ENCODE data around the gene CD300A. TPM values are rescaled to one million over a fixed set of nuclear protein-coding genes. Genes with fewer than 3 reads are reported as not detected.
A peak's percentile ranks its signal among the peaks of the same experiment; 100 is the strongest.

CD300A gene
- total and polyA plus RNA-seq, 5 donors from 2014 or later: 0.39 to 4.8 (median 3.0) TPM

GRCh38 chr17:74433421-74434121, 32.9 kb upstream of the CD300A start:
- H3K9me3 ChIP-seq (ENCODE audit: control insufficient read depth in 2 of 2, low read length in 2 of 2): peaks cover 1 to 13% of the 10 kb centered on the region in 2 experiments
- DNase-seq (no peak), ATAC-seq (ENCODE audit: low read depth in 2 of 2) (no peak)
- Mint-ChIP-seq H3K27ac (no peak overlapping the region), H3K4me3 (peak overlapping the region in 1 of 4 donors; percentile 33), H3K27me3 (peaks cover 43% of the 10 kb centered on the region), H3K4me1 (peaks cover 0 to 7% (median 2%) of the 10 kb centered on the region in 4 donors), H3K36me3 (peaks cover 3% of the 10 kb centered on the region), H3K9me3 (peaks cover 0 to 20% (median 5%) of the 10 kb centered on the region in 7 donors)
- H3K4me1 ChIP-seq (ENCODE audit: control insufficient read depth, insufficient read depth, low read length, poor library complexity, severe bottlenecking): peaks cover 13% of the 10 kb centered on the region
- no peak overlapping the region for H3K4me3 ChIP-seq (ENCODE audit: low read depth, low read length)
- H3K36me3 ChIP-seq (ENCODE audit: control insufficient read depth, insufficient read depth, low read length): no peaks in the 10 kb centered on the region
- H3K27ac ChIP-seq (ENCODE audit: insufficient read depth, low read length, poor library complexity, severe bottlenecking): no peak overlapping the region
- peaks cover 2% of the 10 kb centered on the region for H3K27me3 ChIP-seq (ENCODE audit: control insufficient read depth, insufficient read depth, low read length)

GRCh38 chr17:74435775-74436359, 30.6 kb upstream of the CD300A start:
- H3K27me3 ChIP-seq (ENCODE audit: control insufficient read depth, insufficient read depth, low read length): no peaks in the 10 kb centered on the region
- H3K36me3 ChIP-seq (ENCODE audit: control insufficient read depth, insufficient read depth, low read length): no peaks in the 10 kb centered on the region
- no peak overlapping the region for H3K4me3 Mint-ChIP-seq
- peaks cover 3% of the 10 kb centered on the region for H3K36me3 Mint-ChIP-seq
- H3K4me1 Mint-ChIP-seq: peaks cover 0 to 3% (median 0%) of the 10 kb centered on the region in 4 donors
- H3K27me3 Mint-ChIP-seq: peaks cover 27% of the 10 kb centered on the region
- peaks cover 8 to 20% of the 10 kb centered on the region in 2 experiments for H3K9me3 ChIP-seq (ENCODE audit: control insufficient read depth in 2 of 2, low read length in 2 of 2)
- no peak for DNase-seq
- no peak for ATAC-seq (ENCODE audit: low read depth in 2 of 2)
- H3K27ac ChIP-seq (ENCODE audit: insufficient read depth, low read length, poor library complexity, severe bottlenecking): no peak overlapping the region
- H3K4me3 ChIP-seq (ENCODE audit: low read depth, low read length): no peak overlapping the region
- H3K4me1 ChIP-seq (ENCODE audit: control insufficient read depth, insufficient read depth, low read length, poor library complexity, severe bottlenecking): peaks cover 8% of the 10 kb centered on the region
- H3K9me3 Mint-ChIP-seq: peaks cover 0 to 34% (median 10%) of the 10 kb centered on the region in 7 donors
- H3K27ac Mint-ChIP-seq: no peak overlapping the region

- peaks cover 3% of the 10 kb centered on the region for H3K36me3 Mint-ChIP-seq
- H3K4me3 Mint-ChIP-seq: no peak overlapping the region
- Histone ChIP-seq H3K36me3 (ENCODE audit: control insufficient read depth, insufficient read depth, low read length) (no peaks in the 10 kb centered on the region), H3K4me1 (ENCODE audit: control insufficient read depth, insufficient read depth, low read length, poor library complexity, severe bottlenecking) (no peaks in the 10 kb centered on the region), H3K9me3 (ENCODE audit: control insufficient read depth in 2 of 2, low read length in 2 of 2) (peaks cover 8 to 20% of the 10 kb centered on the region in 2 experiments), H3K27ac (ENCODE audit: insufficient read depth, low read length, poor library complexity, severe bottlenecking) (no peak overlapping the region), H3K4me3 (ENCODE audit: low read depth, low read length) (no peak overlapping the region), H3K27me3 (ENCODE audit: control insufficient read depth, insufficient read depth, low read length) (no peaks in the 10 kb centered on the region)
- no peak for DNase-seq
- H3K27me3 Mint-ChIP-seq: peaks cover 31% of the 10 kb centered on the region
- ATAC-seq (ENCODE audit: low read depth in 2 of 2): no peak
- no peaks in the 10 kb centered on the region for H3K4me1 Mint-ChIP-seq
- H3K27ac Mint-ChIP-seq: no peak overlapping the region
- peaks cover 0 to 34% (median 10%) of the 10 kb centered on the region in 7 donors for H3K9me3 Mint-ChIP-seq
Observed at GRCh38 chr17:74437702-74438101, 28.7 kb upstream of the CD300A start.

GRCh38 chr17:74439691-74440567, 26.5 kb upstream of the CD300A start:
- Histone ChIP-seq H3K36me3 (ENCODE audit: control insufficient read depth, insufficient read depth, low read length) (no peaks in the 10 kb centered on the region), H3K4me1 (ENCODE audit: control insufficient read depth, insufficient read depth, low read length, poor library complexity, severe bottlenecking) (peaks cover 3% of the 10 kb centered on the region), H3K27ac (ENCODE audit: insufficient read depth, low read length, poor library complexity, severe bottlenecking) (no peak overlapping the region), H3K4me3 (ENCODE audit: low read depth, low read length) (no peak overlapping the region), H3K27me3 (ENCODE audit: control insufficient read depth, insufficient read depth, low read length) (no peaks in the 10 kb centered on the region), H3K9me3 (ENCODE audit: control insufficient read depth in 2 of 2, low read length in 2 of 2) (peaks cover 8 to 20% of the 10 kb centered on the region in 2 experiments)
- no peak overlapping the region for H3K27ac Mint-ChIP-seq
- H3K9me3 Mint-ChIP-seq: peaks cover 0 to 34% (median 10%) of the 10 kb centered on the region in 7 donors
- no peak overlapping the region for H3K4me3 Mint-ChIP-seq
- peaks cover 23% of the 10 kb centered on the region for H3K27me3 Mint-ChIP-seq
- peaks cover 0 to 2% (median 0%) of the 10 kb centered on the region in 4 donors for H3K4me1 Mint-ChIP-seq
- H3K36me3 Mint-ChIP-seq: peaks cover 3% of the 10 kb centered on the region
- no peak for ATAC-seq (ENCODE audit: low read depth in 2 of 2)
- no peak for DNase-seq

GRCh38 chr17:74441537-74441936, 24.9 kb upstream of the CD300A start:
- ATAC-seq (ENCODE audit: low read depth in 2 of 2) (no peak), DNase-seq (no peak)
- peaks cover 8 to 20% of the 10 kb centered on the region in 2 experiments for H3K9me3 ChIP-seq (ENCODE audit: control insufficient read depth in 2 of 2, low read length in 2 of 2)
- Mint-ChIP-seq H3K4me1 (peaks cover 0 to 2% (median 0%) of the 10 kb centered on the region in 4 donors), H3K36me3 (peaks cover 3% of the 10 kb centered on the region), H3K27ac (no peak overlapping the region), H3K27me3 (peaks cover 29% of the 10 kb centered on the region), H3K4me3 (no peak overlapping the region), H3K9me3 (peaks cover 0 to 29% (median 9%) of the 10 kb centered on the region in 7 donors)
- no peaks in the 10 kb centered on the region for H3K27me3 ChIP-seq (ENCODE audit: control insufficient read depth, insufficient read depth, low read length)
- peaks cover 3% of the 10 kb centered on the region for H3K4me1 ChIP-seq (ENCODE audit: control insufficient read depth, insufficient read depth, low read length, poor library complexity, severe bottlenecking)
- H3K27ac ChIP-seq (ENCODE audit: insufficient read depth, low read length, poor library complexity, severe bottlenecking): no peak overlapping the region
- no peak overlapping the region for H3K4me3 ChIP-seq (ENCODE audit: low read depth, low read length)
- no peaks in the 10 kb centered on the region for H3K36me3 ChIP-seq (ENCODE audit: control insufficient read depth, insufficient read depth, low read length)

GRCh38 chr17:74442291-74442669, 24.2 kb upstream of the CD300A start:
- Histone ChIP-seq H3K9me3 (ENCODE audit: control insufficient read depth in 2 of 2, low read length in 2 of 2) (peaks cover 8 to 15% of the 10 kb centered on the region in 2 experiments), H3K4me3 (ENCODE audit: low read depth, low read length) (no peak overlapping the region), H3K36me3 (ENCODE audit: control insufficient read depth, insufficient read depth, low read length) (no peaks in the 10 kb centered on the region), H3K27ac (ENCODE audit: insufficient read depth, low read length, poor library complexity, severe bottlenecking) (no peak overlapping the region), H3K4me1 (ENCODE audit: control insufficient read depth, insufficient read depth, low read length, poor library complexity, severe bottlenecking) (peaks cover 3% of the 10 kb centered on the region), H3K27me3 (ENCODE audit: control insufficient read depth, insufficient read depth, low read length) (no peaks in the 10 kb centered on the region)
- H3K9me3 Mint-ChIP-seq: peaks cover 0 to 24% (median 9%) of the 10 kb centered on the region in 7 donors
- DNase-seq (no peak), ATAC-seq (ENCODE audit: low read depth in 2 of 2) (no peak)
- peaks cover 3% of the 10 kb centered on the region for H3K36me3 Mint-ChIP-seq
- H3K4me3 Mint-ChIP-seq: no peak overlapping the region
- peaks cover 0 to 2% (median 0%) of the 10 kb centered on the region in 4 donors for H3K4me1 Mint-ChIP-seq
- peaks cover 29% of the 10 kb centered on the region for H3K27me3 Mint-ChIP-seq
- H3K27ac Mint-ChIP-seq: no peak overlapping the region

- DNase-seq (no peak), ATAC-seq (ENCODE audit: low read depth in 2 of 2) (no peak)
- peaks cover 33% of the 10 kb centered on the region for H3K27me3 Mint-ChIP-seq
- H3K36me3 Mint-ChIP-seq: peaks cover 2% of the 10 kb centered on the region
- Histone ChIP-seq H3K27ac (ENCODE audit: insufficient read depth, low read length, poor library complexity, severe bottlenecking) (no peak overlapping the region), H3K4me3 (ENCODE audit: low read depth, low read length) (no peak overlapping the region), H3K27me3 (ENCODE audit: control insufficient read depth, insufficient read depth, low read length) (no peaks in the 10 kb centered on the region), H3K9me3 (ENCODE audit: control insufficient read depth in 2 of 2, low read length in 2 of 2) (peaks cover 8 to 9% of the 10 kb centered on the region in 2 experiments), H3K36me3 (ENCODE audit: control insufficient read depth, insufficient read depth, low read length) (no peaks in the 10 kb centered on the region), H3K4me1 (ENCODE audit: control insufficient read depth, insufficient read depth, low read length, poor library complexity, severe bottlenecking) (peaks cover 3% of the 10 kb centered on the region)
- no peak overlapping the region for H3K27ac Mint-ChIP-seq
- peak overlapping the region in 1 of 4 donors; percentile 28 for H3K4me3 Mint-ChIP-seq
- H3K9me3 Mint-ChIP-seq: peaks cover 0 to 18% (median 7%) of the 10 kb centered on the region in 7 donors
- H3K4me1 Mint-ChIP-seq: peaks cover 0 to 2% (median 0%) of the 10 kb centered on the region in 4 donors
Observed at GRCh38 chr17:74442670-74443515, 23.5 kb upstream of the CD300A start.
